ENCODE data around the gene TSHZ2. TPM values are rescaled to one million over a fixed set of nuclear protein-coding genes. Genes with fewer than 3 reads are reported as not detected.
"Not testable (repeated sequence)": the region's sequence is repeated elsewhere in the genome, so short reads cannot be mapped to it uniquely, and the experiment has no call there.

Gene TSHZ2
- total RNA-seq, 1 donor from 2014 or later, result 1.2 TPM

GRCh38 chr20:53533500-53533899, 561.3 kb downstream of the TSHZ2 start:
- Mint-ChIP-seq H3K27me3 (ENCODE audit: low read depth, unreplicated experiment) (no peaks in the 10 kb centered on the region), H3K27ac (ENCODE audit: unreplicated experiment) (no peak overlapping the region), H3K4me1 (ENCODE audit: low read depth, unreplicated experiment) (no peaks in the 10 kb centered on the region), H3K36me3 (ENCODE audit: low read depth, unreplicated experiment) (no peaks in the 10 kb centered on the region), H3K9me3 (ENCODE audit: unreplicated experiment) (peaks cover 2% of the 10 kb centered on the region), H3K4me3 (ENCODE audit: unreplicated experiment) (no peak overlapping the region)
- FAIRE-seq, result no peak
- Histone ChIP-seq H3K79me2 (ENCODE audit: insufficient read depth, low read length) (no peaks in the 10 kb centered on the region), H3K4me2 (ENCODE audit: low read length) (no peak overlapping the region), H3K27ac (ENCODE audit: low read depth, low read length) (no peak overlapping the region), H3K4me3 (ENCODE audit: insufficient read depth, low read depth, low read length) (no peak overlapping the region), H3K27me3 (ENCODE audit: insufficient read depth, low read length) (no peaks in the 10 kb centered on the region), H2AFZ (ENCODE audit: low read depth, low read length) (no peak overlapping the region), H3K9ac (ENCODE audit: low read length) (no peak overlapping the region), H4K20me1 (ENCODE audit: insufficient read depth, low read length) (no peaks in the 10 kb centered on the region), H3K4me1 (ENCODE audit: insufficient read depth, low read length) (no peaks in the 10 kb centered on the region), H3K9me3 (ENCODE audit: insufficient read depth, low read depth, low read length) (no peaks in the 10 kb centered on the region), H3K36me3 (ENCODE audit: insufficient read depth, low read length) (no peaks in the 10 kb centered on the region)
- no peak for TF ChIP-seq EZH2 (IDR thresholded peaks at IDR 0.05; ENCODE audit: insufficient read depth, low read length)
- TF ChIP-seq CTCF (IDR thresholded peaks at IDR 0.05; ENCODE audit: insufficient read depth, low read depth, low read length), result no peak
- no peak for DNase-seq (ENCODE audit: low read depth)

- Mint-ChIP-seq H3K9me3 (ENCODE audit: unreplicated experiment) (peaks cover 2% of the 10 kb centered on the region), H3K27me3 (ENCODE audit: low read depth, unreplicated experiment) (no peaks in the 10 kb centered on the region), H3K36me3 (ENCODE audit: low read depth, unreplicated experiment) (no peaks in the 10 kb centered on the region), H3K27ac (ENCODE audit: unreplicated experiment) (no peak overlapping the region), H3K4me1 (ENCODE audit: low read depth, unreplicated experiment) (no peaks in the 10 kb centered on the region), H3K4me3 (ENCODE audit: unreplicated experiment) (no peak overlapping the region)
- H3K9me3 ChIP-seq (ENCODE audit: insufficient read depth, low read depth, low read length), result no peaks in the 10 kb centered on the region
- H3K79me2 ChIP-seq (ENCODE audit: insufficient read depth, low read length), result no peaks in the 10 kb centered on the region
- TF ChIP-seq CTCF (IDR thresholded peaks at IDR 0.05; ENCODE audit: insufficient read depth, low read depth, low read length) (no peak), EZH2 (IDR thresholded peaks at IDR 0.05; ENCODE audit: insufficient read depth, low read length) (no peak)
- H3K27ac ChIP-seq (ENCODE audit: low read depth, low read length), result no peak overlapping the region
- no peak overlapping the region for H3K9ac ChIP-seq (ENCODE audit: low read length)
- no peak for DNase-seq (ENCODE audit: low read depth)
- no peaks in the 10 kb centered on the region for H3K36me3 ChIP-seq (ENCODE audit: insufficient read depth, low read length)
- no peaks in the 10 kb centered on the region for H3K27me3 ChIP-seq (ENCODE audit: insufficient read depth, low read length)
- no peaks in the 10 kb centered on the region for H3K4me1 ChIP-seq (ENCODE audit: insufficient read depth, low read length)
- no peak for FAIRE-seq
- H3K4me2 ChIP-seq (ENCODE audit: low read length), result no peak overlapping the region
- no peaks in the 10 kb centered on the region for H4K20me1 ChIP-seq (ENCODE audit: insufficient read depth, low read length)
- H2AFZ ChIP-seq (ENCODE audit: low read depth, low read length), result no peak overlapping the region
- H3K4me3 ChIP-seq (ENCODE audit: insufficient read depth, low read depth, low read length), result no peak overlapping the region
Measured at GRCh38 chr20:53534037-53534436, 561.9 kb downstream of the TSHZ2 start.

- Histone ChIP-seq H4K20me1 (ENCODE audit: insufficient read depth, low read length) (no peaks in the 10 kb centered on the region), H3K4me3 (ENCODE audit: insufficient read depth, low read depth, low read length) (no peak overlapping the region), H3K4me1 (ENCODE audit: insufficient read depth, low read length) (no peaks in the 10 kb centered on the region), H3K36me3 (ENCODE audit: insufficient read depth, low read length) (no peaks in the 10 kb centered on the region), H3K9ac (ENCODE audit: low read length) (no peak overlapping the region), H3K4me2 (ENCODE audit: low read length) (no peak overlapping the region), H3K79me2 (ENCODE audit: insufficient read depth, low read length) (no peaks in the 10 kb centered on the region), H2AFZ (ENCODE audit: low read depth, low read length) (no peak overlapping the region), H3K27me3 (ENCODE audit: insufficient read depth, low read length) (no peaks in the 10 kb centered on the region), H3K27ac (ENCODE audit: low read depth, low read length) (no peak overlapping the region), H3K9me3 (ENCODE audit: insufficient read depth, low read depth, low read length) (no peaks in the 10 kb centered on the region)
- no peak overlapping the region for H3K4me3 Mint-ChIP-seq (ENCODE audit: unreplicated experiment)
- H3K9me3 Mint-ChIP-seq (ENCODE audit: unreplicated experiment), result peaks cover 2% of the 10 kb centered on the region
- FAIRE-seq (no peak), DNase-seq (ENCODE audit: low read depth) (no peak)
- TF ChIP-seq CTCF (IDR thresholded peaks at IDR 0.05; ENCODE audit: insufficient read depth, low read depth, low read length) (no peak), EZH2 (IDR thresholded peaks at IDR 0.05; ENCODE audit: insufficient read depth, low read length) (no peak)
- H3K27ac Mint-ChIP-seq (ENCODE audit: unreplicated experiment), result no peak overlapping the region
- no peaks in the 10 kb centered on the region for H3K36me3 Mint-ChIP-seq (ENCODE audit: low read depth, unreplicated experiment)
- no peaks in the 10 kb centered on the region for H3K4me1 Mint-ChIP-seq (ENCODE audit: low read depth, unreplicated experiment)
- H3K27me3 Mint-ChIP-seq (ENCODE audit: low read depth, unreplicated experiment), result no peaks in the 10 kb centered on the region
Measured at GRCh38 chr20:53535878-53536277, 563.7 kb downstream of the TSHZ2 start.

- H3K4me2 ChIP-seq (ENCODE audit: low read length); H2AFZ ChIP-seq (ENCODE audit: low read depth, low read length); H3K9me3 Mint-ChIP-seq (ENCODE audit: unreplicated experiment); H3K27ac ChIP-seq (ENCODE audit: low read depth, low read length); H3K4me1 Mint-ChIP-seq (ENCODE audit: low read depth, unreplicated experiment); H3K9ac ChIP-seq (ENCODE audit: low read length); H3K36me3 Mint-ChIP-seq (ENCODE audit: low read depth, unreplicated experiment); H3K27ac Mint-ChIP-seq (ENCODE audit: unreplicated experiment); H3K4me3 Mint-ChIP-seq (ENCODE audit: unreplicated experiment); H3K27me3 ChIP-seq (ENCODE audit: insufficient read depth, low read length); H4K20me1 ChIP-seq (ENCODE audit: insufficient read depth, low read length); H3K79me2 ChIP-seq (ENCODE audit: insufficient read depth, low read length); H3K9me3 ChIP-seq (ENCODE audit: insufficient read depth, low read depth, low read length); H3K36me3 ChIP-seq (ENCODE audit: insufficient read depth, low read length); H3K4me1 ChIP-seq (ENCODE audit: insufficient read depth, low read length); H3K4me3 ChIP-seq (ENCODE audit: insufficient read depth, low read depth, low read length); FAIRE-seq; H3K27me3 Mint-ChIP-seq (ENCODE audit: low read depth, unreplicated experiment); DNase-seq (ENCODE audit: low read depth): not testable (repeated sequence)
Measured at GRCh38 chr20:53536382-53536781, 564.2 kb downstream of the TSHZ2 start.

Measured in astrocyte (in vitro differentiated cells and primary cell).